OCI-LY7 (cell line): ENCODE data around the gene ZBTB7A.

Experiments used
- CTCF ChIP-seq: fragments of 200-600 bp; sonication (generic); conservative IDR thresholded peaks from 2 replicates; pipeline ENCODE4 v1.5.1; 2014; ENCODE audit warnings: mild to moderate bottlenecking, antibody characterized with exemption, low read length, moderate library complexity, mixed read lengths
- EZH2phosphoT487 ChIP-seq: fragments of 200-600 bp; sonication (generic); IDR thresholded peaks from 2 replicates; pipeline ENCODE4 v1.6.1; 2018; ENCODE audit warnings: low read depth, borderline replicate concordance, mild to moderate bottlenecking, mixed run types, antibody characterized with exemption, low read length, moderate library complexity, mixed read lengths

GRCh38 chr19:4033028-4033956 lies 33.4 kb downstream of the ZBTB7A start:
- no peak for TF ChIP-seq CTCF
- no peak for TF ChIP-seq EZH2phosphoT487
